Raji (cell line): Measurements from ENCODE around the gene JCAD.

Source experiments
- POLR2A ChIP-seq: IDR thresholded peaks from 2 replicates; pipeline ENCODE4 v1.6.1; 2011; ENCODE audit warnings: low read depth, low read length, control low read depth; ENCODE audit not compliant: insufficient read depth

JCAD gene

GRCh38 chr10:30027057-30028005 lies 32.1 kb downstream of the JCAD start:
- TF ChIP-seq POLR2A: no peak

- no peak for TF ChIP-seq POLR2A
Measured at GRCh38 chr10:30026578-30026977, 32.8 kb downstream of the JCAD start.

- no peak for TF ChIP-seq POLR2A
Measured at GRCh38 chr10:30026080-30026479, 33.3 kb downstream of the JCAD start.

GRCh38 chr10:30022590-30022989 lies 36.8 kb downstream of the JCAD start:
- no peak for TF ChIP-seq POLR2A

GRCh38 chr10:30019468-30019867 lies 39.9 kb downstream of the JCAD start:
- TF ChIP-seq POLR2A: no peak

- no peak for TF ChIP-seq POLR2A
Measured at GRCh38 chr10:30018496-30018895, 40.9 kb downstream of the JCAD start.

- no peak for TF ChIP-seq POLR2A
Measured at GRCh38 chr10:30017966-30018365, 41.4 kb downstream of the JCAD start.

- TF ChIP-seq POLR2A: no peak
Measured at GRCh38 chr10:30017556-30017955, 41.8 kb downstream of the JCAD start.

GRCh38 chr10:30014511-30014910 lies 44.9 kb downstream of the JCAD start:
- TF ChIP-seq POLR2A: no peak

GRCh38 chr10:30013757-30014156 lies 45.6 kb downstream of the JCAD start:
- no peak for TF ChIP-seq POLR2A

- TF ChIP-seq POLR2A: no peak
Measured at GRCh38 chr10:30011956-30012647, 47.3 kb downstream of the JCAD start.

- no peak for TF ChIP-seq POLR2A
Measured at GRCh38 chr10:30011396-30011795, 48.0 kb downstream of the JCAD start.

- TF ChIP-seq POLR2A: no peak
Measured at GRCh38 chr10:30007406-30007805, 52.0 kb downstream of the JCAD start.

GRCh38 chr10:30006410-30006809 lies 53.0 kb downstream of the JCAD start:
- TF ChIP-seq POLR2A: no peak

- no peak for TF ChIP-seq POLR2A
Measured at GRCh38 chr10:30002426-30003266, 56.7 kb downstream of the JCAD start.
